Uterus (tissue), 2 donors: ENCODE measurements around the gene CSNK1E.

Source experiments
- CTCF ChIP-seq, 4 experiments: fragments of 200-600 bp in 2 of 4; fragments of 450-650 bp in 2 of 4; sonication (generic) in 2 of 4; IDR thresholded peaks; one replicate each; pipeline ENCODE4 v1.5.1; 2016 to 2019; ENCODE audit warnings: antibody characterized with exemption in 4 of 4, mild to moderate bottlenecking in 2 of 4, moderate library complexity in 1 of 4
- POLR2A ChIP-seq, 2 donors: fragments of 450-650 bp; IDR thresholded peaks; one replicate each; pipeline ENCODE4 v1.6.1; 2016; ENCODE audit warnings: antibody characterized with exemption in 2 of 2, mild to moderate bottlenecking in 1 of 2, moderate library complexity in 1 of 2

DNA sequence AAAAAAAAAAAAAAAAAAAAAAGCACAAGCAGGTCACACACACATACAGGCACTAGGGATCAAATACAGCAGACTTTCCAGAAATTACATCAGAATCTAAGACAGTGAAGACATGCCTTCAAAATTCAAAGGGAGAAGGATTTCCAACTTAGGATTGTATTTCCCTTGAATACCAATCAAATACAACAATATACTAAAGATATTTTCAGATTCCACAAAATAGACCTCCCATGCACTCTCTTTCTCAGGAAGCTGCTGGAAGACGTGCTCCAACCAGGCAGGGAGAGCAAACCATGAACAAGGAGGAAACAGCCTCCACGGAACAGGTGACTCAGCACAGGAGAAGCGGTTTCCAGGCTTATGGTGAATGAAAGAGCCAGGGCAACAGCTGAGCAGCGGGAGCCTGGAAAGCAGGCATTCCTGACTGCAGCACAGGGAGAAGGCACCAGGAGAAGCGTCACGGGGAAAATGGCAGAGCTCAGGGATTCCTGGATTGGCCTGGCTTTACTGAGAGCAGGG is 76.4 kb downstream of the CSNK1E start:
- TF ChIP-seq CTCF (IDR thresholded peaks at IDR 0.05) (no peak), POLR2A (IDR thresholded peaks at IDR 0.05) (no peak)
